Ovary (tissue), 9 donors: ENCODE measurements around the gene FILIP1L. TPM values are rescaled to one million over a fixed set of nuclear protein-coding genes. Genes with fewer than 3 reads are reported as not detected.

Experiments used
- DNase-seq, 5 donors: peaks; one replicate each; pipeline ENCODE4 v3.0.0-alpha.2; 2019 to 2020
- H3K27ac ChIP-seq, 2 donors: fragments of 200-600 bp; one replicate each; pipeline versions ENCODE4 v1.5.1 to v1.8.0; 2019 to 2022
- H3K27me3 ChIP-seq: fragments of 200-600 bp; one replicate; pipeline ENCODE4 v1.8.0; 2022
- H3K36me3 ChIP-seq: fragments of 200-600 bp; sonication (generic); one replicate; pipeline ENCODE4 v1.5.1; 2019
- H3K4me1 ChIP-seq: one replicate; pipeline ENCODE4 v1.8.1; 2013; ENCODE audit warnings: mild to moderate bottlenecking, moderate library complexity; ENCODE audit not compliant: insufficient read depth
- H3K4me3 ChIP-seq: fragments of 200-600 bp; sonication (generic); one replicate; pipeline ENCODE4 v1.5.1; 2017
- H3K9me3 ChIP-seq, 2 donors: fragments of 200-600 bp in 1 of 2; sonication (generic) in 1 of 2; one replicate each; pipeline versions ENCODE4 v1.5.1 to v1.8.1; 2013 to 2019; ENCODE audit warnings: mild to moderate bottlenecking in 1 of 2, moderate library complexity in 1 of 2
- EP300 ChIP-seq: sonication (generic); formaldehyde crosslinking; IDR thresholded peaks from one replicate; pipeline ENCODE4 v1.6.1; 2017; ENCODE audit warnings: antibody characterized with exemption
- POLR2A ChIP-seq: fragments of 450-650 bp; IDR thresholded peaks from one replicate; pipeline ENCODE4 v1.6.1; 2017; ENCODE audit warnings: antibody characterized with exemption, mild to moderate bottlenecking, moderate library complexity
- WGBS, 3 donors: extraction: QIAGEN DNeasy Blood & Tissue Kit in 1 of 3; methylation state at CpG; one replicate each; pipeline versions ENCODE4 v1.1.5 to v1.1.7; 2013 to 2017; 5-methylcytosine and 5-hydroxymethylcytosine counted together
- intact Hi-C, 4 donors: fragments of 100-400 bp; cut with DNase I; formaldehyde crosslinking; loops; one replicate each; pipeline versions ENCODE4 v1.11.0 to v1.15.1; 2022 to 2023
- polyA plus RNA-seq, 2 donors: library from polyadenylated mRNA; stranded (reverse); fragments of 200-250 nt in 1 of 2; fragments of 350-450 nt in 1 of 2; fragmentation: Illumina TruSeq in 1 of 2; extraction: RNeasy Lipid Tissue Mini Kit (QIAGEN cat#74804) in 1 of 2; gene quantifications; one replicate each; pipeline ENCODE4 v1.2.3, GENCODE V29; 2013 to 2014
- total RNA-seq, 7 donors: library from RNA; depleted of rRNA in 2 of 7; stranded (reverse); fragments of >200 nt in 2 of 7; fragmentation: NEBNext Ultra II Directional in 3 of 7; extraction: Animal tissue kit (Norgen Biotek cat#: 25700) in 3 of 7; gene quantifications; one replicate each; pipeline versions ENCODE4 v1.1.0 to v1.2.4, GENCODE V29; 2016 to 2023
- TF ChIP-seq, protein P1 (sequence below), 3 donors: fragments of 450-650 bp in 2 of 3; fragments of 200-600 bp in 1 of 3; IDR thresholded peaks; one replicate each; pipeline versions ENCODE4 v1.5.1 to v1.8.0; 2016 to 2022; ENCODE audit warnings: antibody characterized with exemption in 3 of 3, mild to moderate bottlenecking in 1 of 3
- donor health status: DM: no; HTN: no; CAD: no; lungs with moderate emphysema.
- donor health status: DM: no; HTN: no; CAD: no.
- donor health status: Bipolar disorder and iron deficiency.
- donor health status: DM: yes; HTN: yes; CAD: no.
- donor health status: DM: no; HTN: no; CAD: no.
- donor health status: DM: yes; HTN: yes; CAD: no.

Gene FILIP1L
- total and polyA plus RNA-seq, 9 donors = 23.7 to 174 (median 110) TPM

GRCh38 chr3:100120693-100121092 lies 6.4 kb upstream of the FILIP1L start:
- Histone ChIP-seq H3K27ac (no peak overlapping the region), H3K9me3 (no peaks in the 10 kb centered on the region), H3K4me1 (peaks cover 13% of the 10 kb centered on the region), H3K4me3 (no peak overlapping the region), H3K27me3 (no peaks in the 10 kb centered on the region), H3K36me3 (no peaks in the 10 kb centered on the region)
- no peak for DNase-seq
- WGBS, 3 donors = 89 to 96% (median 96%) methylated on average over 5 of the region's 5 CpGs
- intact Hi-C loops = no loop called here
- TF ChIP-seq, protein P1, sequence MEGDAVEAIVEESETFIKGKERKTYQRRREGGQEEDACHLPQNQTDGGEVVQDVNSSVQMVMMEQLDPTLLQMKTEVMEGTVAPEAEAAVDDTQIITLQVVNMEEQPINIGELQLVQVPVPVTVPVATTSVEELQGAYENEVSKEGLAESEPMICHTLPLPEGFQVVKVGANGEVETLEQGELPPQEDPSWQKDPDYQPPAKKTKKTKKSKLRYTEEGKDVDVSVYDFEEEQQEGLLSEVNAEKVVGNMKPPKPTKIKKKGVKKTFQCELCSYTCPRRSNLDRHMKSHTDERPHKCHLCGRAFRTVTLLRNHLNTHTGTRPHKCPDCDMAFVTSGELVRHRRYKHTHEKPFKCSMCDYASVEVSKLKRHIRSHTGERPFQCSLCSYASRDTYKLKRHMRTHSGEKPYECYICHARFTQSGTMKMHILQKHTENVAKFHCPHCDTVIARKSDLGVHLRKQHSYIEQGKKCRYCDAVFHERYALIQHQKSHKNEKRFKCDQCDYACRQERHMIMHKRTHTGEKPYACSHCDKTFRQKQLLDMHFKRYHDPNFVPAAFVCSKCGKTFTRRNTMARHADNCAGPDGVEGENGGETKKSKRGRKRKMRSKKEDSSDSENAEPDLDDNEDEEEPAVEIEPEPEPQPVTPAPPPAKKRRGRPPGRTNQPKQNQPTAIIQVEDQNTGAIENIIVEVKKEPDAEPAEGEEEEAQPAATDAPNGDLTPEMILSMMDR (IDR thresholded peaks at IDR 0.05) = no peak
- no peak for TF ChIP-seq EP300
- TF ChIP-seq POLR2A = no peak

GRCh38 chr3:100120012-100120411 lies 5.7 kb upstream of the FILIP1L start:
- 1 to 24% (median 8%) methylated on average over 1 of the region's 1 CpG for WGBS, 3 donors
- TF ChIP-seq, protein P1 (IDR thresholded peaks at IDR 0.05) = no peak
- TF ChIP-seq EP300 = no peak
- TF ChIP-seq POLR2A = no peak
- no peaks in the 10 kb centered on the region for H3K9me3 ChIP-seq
- H3K4me1 ChIP-seq = peaks cover 13% of the 10 kb centered on the region
- H3K4me3 ChIP-seq = no peak overlapping the region
- DNase-seq = no peak
- H3K27ac ChIP-seq = no peak overlapping the region
- no peaks in the 10 kb centered on the region for H3K27me3 ChIP-seq
- intact Hi-C loops = no loop called here
- no peaks in the 10 kb centered on the region for H3K36me3 ChIP-seq

- WGBS, 3 donors = 92 to 96% (median 95%) methylated on average over 4 of the region's 4 CpGs
- intact Hi-C loops = no loop called here
- Histone ChIP-seq H3K4me1 (peaks cover 11% of the 10 kb centered on the region), H3K27me3 (no peaks in the 10 kb centered on the region), H3K36me3 (no peaks in the 10 kb centered on the region), H3K4me3 (no peak overlapping the region), H3K9me3 (no peaks in the 10 kb centered on the region), H3K27ac (no peak overlapping the region)
- DNase-seq = no peak
- TF ChIP-seq, protein P1 (IDR thresholded peaks at IDR 0.05) = no peak
These were observed 2.8 kb upstream of the FILIP1L start for GRCh38 chr3:100117093-100117492.

GRCh38 chr3:100113723-100114412 lies 433 bp downstream of the FILIP1L start:
- Histone ChIP-seq H3K27me3 (no peaks in the 10 kb centered on the region), H3K27ac (no peak overlapping the region), H3K4me1 (peaks cover 5% of the 10 kb centered on the region), H3K9me3 (no peaks in the 10 kb centered on the region), H3K4me3 (no peak overlapping the region), H3K36me3 (no peaks in the 10 kb centered on the region)
- DNase-seq = no peak
- 95 to 97% (median 95%) methylated on average over 7 of the region's 7 CpGs for WGBS, 3 donors
- TF ChIP-seq, protein P1 (IDR thresholded peaks at IDR 0.05) = no peak
- TF ChIP-seq EP300 = no peak
- no peak for TF ChIP-seq POLR2A
- intact Hi-C loops = no loop called here
